CD14-positive monocyte (primary cell): ENCODE results near the gene JADE3. TPM values are rescaled to one million over a fixed set of nuclear protein-coding genes. Genes with fewer than 3 reads are reported as not detected.

Experiments
- DNase-seq, 3 donors: peaks; one replicate each; pipeline ENCODE4 v3.0.0-alpha.2; 2011 to 2022
- H2AFZ ChIP-seq: 2 replicates; pipeline ENCODE4 v1.6.0; 2012; ENCODE audit warnings: mild to moderate bottlenecking, low read depth, low read length, inconsistent platforms; ENCODE audit not compliant: insufficient read depth, poor library complexity, severe bottlenecking
- H3K27ac ChIP-seq, 2 donors: 1 replicate in 1 of 2; 2 replicates in 1 of 2; pipeline ENCODE4 v1.5.1; 2012 to 2013; ENCODE audit warnings: low read length in 2 of 2, control low read depth in 1 of 2, inconsistent platforms in 1 of 2, low read depth in 1 of 2, mild to moderate bottlenecking in 1 of 2
- H3K27me3 ChIP-seq, 2 donors: one replicate each; pipeline versions ENCODE4 v1.6.0 to v1.6.1; 2011 to 2013; ENCODE audit warnings: low read length in 2 of 2; ENCODE audit not compliant: control insufficient read depth in 2 of 2, insufficient read depth in 2 of 2
- H3K36me3 ChIP-seq, 2 donors: replicated peaks in 1 of 2; 1 replicate in 1 of 2; 2 replicates in 1 of 2; pipeline versions ENCODE4 v1.5.1 to v1.6.1; 2012 to 2013; ENCODE audit warnings: low read length in 2 of 2, control low read depth in 1 of 2, inconsistent platforms in 1 of 2, mild to moderate bottlenecking in 1 of 2; ENCODE audit not compliant: insufficient read depth in 2 of 2, control insufficient read depth in 1 of 2
- H3K4me1 ChIP-seq, 2 donors: 1 replicate in 1 of 2; 2 replicates in 1 of 2; pipeline versions ENCODE4 v1.5.1 to v1.6.1; 2012 to 2013; ENCODE audit warnings: low read length in 2 of 2, control low read depth in 1 of 2, inconsistent platforms in 1 of 2, mild to moderate bottlenecking in 1 of 2, moderate library complexity in 1 of 2; ENCODE audit not compliant: insufficient read depth in 2 of 2, control insufficient read depth in 1 of 2
- H3K4me2 ChIP-seq: replicated peaks from 2 replicates; pipeline ENCODE3; 2012; ENCODE audit warnings: low read length, moderate library complexity, mild to moderate bottlenecking; ENCODE audit not compliant: poor library complexity, severe bottlenecking; ENCODE audit errors: extremely low read depth
- H3K4me3 ChIP-seq, 3 experiments: fragments of 200-600 bp in 1 of 3; sonication (generic) in 1 of 3; replicated peaks in 1 of 3; 1 replicate in 2 of 3; 2 replicates in 1 of 3; pipeline ENCODE4 v1.5.1; 2011 to 2013; ENCODE audit warnings: low read length in 3 of 3, mild to moderate bottlenecking in 3 of 3, control low read depth in 2 of 3, low read depth in 2 of 3, inconsistent platforms in 1 of 3, moderate library complexity in 1 of 3
- H3K79me2 ChIP-seq: 2 replicates; pipeline ENCODE4 v1.6.0; 2012; ENCODE audit warnings: mild to moderate bottlenecking, control low read depth, inconsistent platforms, low read length, moderate library complexity; ENCODE audit not compliant: insufficient read depth
- H3K9ac ChIP-seq: 2 replicates; pipeline ENCODE4 v1.6.0; 2017; ENCODE audit warnings: low read length, mild to moderate bottlenecking; ENCODE audit not compliant: insufficient read depth, poor library complexity, severe bottlenecking
- H3K9me3 ChIP-seq, 2 donors: replicated peaks in 1 of 2; 1 replicate in 1 of 2; 2 replicates in 1 of 2; pipeline versions ENCODE4 v1.5.1 to v1.6.1; 2012 to 2013; ENCODE audit warnings: low read length in 2 of 2, control low read depth in 1 of 2; ENCODE audit not compliant: control insufficient read depth in 1 of 2, insufficient read depth in 1 of 2
- H4K20me1 ChIP-seq: 2 replicates; pipeline ENCODE4 v1.6.0; 2012; ENCODE audit warnings: mild to moderate bottlenecking, low read length, control low read depth, moderate library complexity; ENCODE audit not compliant: insufficient read depth
- H3K27ac Mint-ChIP-seq, 7 donors: one replicate each; pipeline ENCODE4 v1.8.0; 2020; ENCODE audit warnings: mild to moderate bottlenecking in 7 of 7, mixed read lengths in 7 of 7, moderate library complexity in 6 of 7, inconsistent platforms in 2 of 7
- H3K27me3 Mint-ChIP-seq, 3 donors: one replicate each; pipeline ENCODE4 v1.8.0; 2021 to 2022; ENCODE audit warnings: low read depth in 3 of 3, mild to moderate bottlenecking in 3 of 3, mixed read lengths in 3 of 3, moderate library complexity in 3 of 3, inconsistent platforms in 1 of 3
- H3K36me3 Mint-ChIP-seq, 2 donors: one replicate each; pipeline ENCODE4 v1.8.0; 2020; ENCODE audit warnings: mixed read lengths in 2 of 2, inconsistent platforms in 1 of 2, mild to moderate bottlenecking in 1 of 2
- H3K4me1 Mint-ChIP-seq: one replicate; pipeline ENCODE4 v1.8.0; 2020; ENCODE audit warnings: mild to moderate bottlenecking, mixed read lengths
- H3K4me3 Mint-ChIP-seq, 2 donors: one replicate each; pipeline ENCODE4 v1.8.0; 2020; ENCODE audit warnings: mild to moderate bottlenecking in 2 of 2, mixed read lengths in 2 of 2, moderate library complexity in 1 of 2
- H3K9me3 Mint-ChIP-seq, 7 donors: one replicate each; pipeline ENCODE4 v1.8.0; 2020 to 2022; ENCODE audit warnings: mixed read lengths in 7 of 7, mild to moderate bottlenecking in 6 of 7, moderate library complexity in 6 of 7, inconsistent platforms in 2 of 7
- CTCF ChIP-seq: fragments of 200-600 bp; IDR thresholded peaks from one replicate; pipeline ENCODE4 v1.8.0; 2022; ENCODE audit warnings: antibody characterized with exemption, mild to moderate bottlenecking
- WGBS: methylation state at CpG from one replicate; pipeline ENCODE4 v1.1.5; 2013; ENCODE audit warnings: missing lambda C conversion rate; ENCODE audit not compliant: insufficient coverage; 5-methylcytosine and 5-hydroxymethylcytosine counted together
- intact Hi-C, 2 donors: fragments of 100-400 bp; cut with micrococcal nuclease; formaldehyde crosslinking; loops; one replicate each; pipeline versions ENCODE4 v1.15.0 to v1.15.1; 2023
- polyA plus RNA-seq, 3 donors: library from polyadenylated mRNA; depleted of rRNA in 1 of 3; unstranded in 2 of 3; stranded (reverse) in 1 of 3; fragments of 300-500 nt in 2 of 3; fragments of >200 nt in 1 of 3; fragmentation: Illumina TruSeq in 2 of 3; gene quantifications; 1 replicate in 2 of 3; 2 replicates in 1 of 3; pipeline ENCODE4 v1.2.3, GENCODE V29; 2012 to 2021

Gene JADE3
- polyA plus RNA-seq, 3 donors: 0.03 to 0.43 (median 0.19) TPM

GRCh38 chrX:46938589-46938988 is 26.4 kb downstream of the JADE3 start:
- H3K9me3 ChIP-seq: peaks cover 5 to 6% of the 10 kb centered on the region in 2 donors
- H2AFZ ChIP-seq: no peak overlapping the region
- WGBS: 100% methylated on average over 4 of the region's 7 CpGs
- no peaks in the 10 kb centered on the region for H3K4me1 ChIP-seq
- no peak overlapping the region for H3K4me3 ChIP-seq
- intact Hi-C loops: no loop called here
- H3K36me3 ChIP-seq: no peaks in the 10 kb centered on the region
- no peaks in the 10 kb centered on the region for H3K27me3 ChIP-seq
- no peaks in the 10 kb centered on the region for H3K79me2 ChIP-seq
- no peak overlapping the region for H3K27ac ChIP-seq
- H3K4me2 ChIP-seq: no peak overlapping the region
- TF ChIP-seq CTCF: no peak
- no peak overlapping the region for H3K27ac Mint-ChIP-seq
- no peaks in the 10 kb centered on the region for H3K4me1 Mint-ChIP-seq
- no peak overlapping the region for H3K9ac ChIP-seq
- H3K4me3 Mint-ChIP-seq: no peak overlapping the region
- H3K9me3 Mint-ChIP-seq: peaks cover 3 to 16% (median 11%) of the 10 kb centered on the region in 7 donors
- H3K27me3 Mint-ChIP-seq: peaks cover 0 to 8% (median 0%) of the 10 kb centered on the region in 3 donors
- DNase-seq: no peak
- H4K20me1 ChIP-seq: no peaks in the 10 kb centered on the region
- peaks cover 0 to 2% of the 10 kb centered on the region in 2 donors for H3K36me3 Mint-ChIP-seq

GRCh38 chrX:46941341-46941740 is 29.1 kb downstream of the JADE3 start:
- Mint-ChIP-seq H3K9me3 (peaks cover 3 to 16% (median 11%) of the 10 kb centered on the region in 7 donors), H3K4me3 (no peak overlapping the region), H3K36me3 (peaks cover 0 to 2% of the 10 kb centered on the region in 2 donors), H3K27ac (no peak overlapping the region), H3K4me1 (no peaks in the 10 kb centered on the region), H3K27me3 (peaks cover 0 to 14% (median 0%) of the 10 kb centered on the region in 3 donors)
- H3K27ac ChIP-seq: no peak overlapping the region
- H3K4me2 ChIP-seq: no peak overlapping the region
- no peaks in the 10 kb centered on the region for H3K79me2 ChIP-seq
- DNase-seq: no peak
- no peaks in the 10 kb centered on the region for H3K4me1 ChIP-seq
- H3K9ac ChIP-seq: no peak overlapping the region
- H4K20me1 ChIP-seq: no peaks in the 10 kb centered on the region
- intact Hi-C loops: no loop called here
- TF ChIP-seq CTCF: no peak
- H3K36me3 ChIP-seq: no peaks in the 10 kb centered on the region
- no peak overlapping the region for H3K4me3 ChIP-seq
- H3K27me3 ChIP-seq: no peaks in the 10 kb centered on the region
- H3K9me3 ChIP-seq: peaks cover 5 to 6% of the 10 kb centered on the region in 2 donors
- H2AFZ ChIP-seq: no peak overlapping the region
